Ishikawa (cell line): ENCODE data around the gene TACC2.

Experiments
- CEBPB ChIP-seq: IDR thresholded peaks from 2 replicates; pipeline ENCODE4 v1.6.1; 2012
- EGR1 ChIP-seq: IDR thresholded peaks from 2 replicates; pipeline ENCODE4 v1.6.1; 2012
- EP300 ChIP-seq: IDR thresholded peaks from 2 replicates; pipeline ENCODE4 v1.6.1; 2012; ENCODE audit warnings: borderline replicate concordance
- MAX ChIP-seq: IDR thresholded peaks from 2 replicates; pipeline ENCODE4 v1.6.1; 2012
- RAD21 ChIP-seq: IDR thresholded peaks from 2 replicates; pipeline ENCODE4 v1.6.1; 2012; ENCODE audit warnings: low read depth
- REST ChIP-seq: IDR thresholded peaks from 2 replicates; pipeline ENCODE4 v1.6.1; 2012; ENCODE audit warnings: low read depth, mild to moderate bottlenecking
- TAF1 ChIP-seq: IDR thresholded peaks from 2 replicates; pipeline ENCODE4 v1.6.1; 2012; ENCODE audit warnings: low read depth, mild to moderate bottlenecking

DNA sequence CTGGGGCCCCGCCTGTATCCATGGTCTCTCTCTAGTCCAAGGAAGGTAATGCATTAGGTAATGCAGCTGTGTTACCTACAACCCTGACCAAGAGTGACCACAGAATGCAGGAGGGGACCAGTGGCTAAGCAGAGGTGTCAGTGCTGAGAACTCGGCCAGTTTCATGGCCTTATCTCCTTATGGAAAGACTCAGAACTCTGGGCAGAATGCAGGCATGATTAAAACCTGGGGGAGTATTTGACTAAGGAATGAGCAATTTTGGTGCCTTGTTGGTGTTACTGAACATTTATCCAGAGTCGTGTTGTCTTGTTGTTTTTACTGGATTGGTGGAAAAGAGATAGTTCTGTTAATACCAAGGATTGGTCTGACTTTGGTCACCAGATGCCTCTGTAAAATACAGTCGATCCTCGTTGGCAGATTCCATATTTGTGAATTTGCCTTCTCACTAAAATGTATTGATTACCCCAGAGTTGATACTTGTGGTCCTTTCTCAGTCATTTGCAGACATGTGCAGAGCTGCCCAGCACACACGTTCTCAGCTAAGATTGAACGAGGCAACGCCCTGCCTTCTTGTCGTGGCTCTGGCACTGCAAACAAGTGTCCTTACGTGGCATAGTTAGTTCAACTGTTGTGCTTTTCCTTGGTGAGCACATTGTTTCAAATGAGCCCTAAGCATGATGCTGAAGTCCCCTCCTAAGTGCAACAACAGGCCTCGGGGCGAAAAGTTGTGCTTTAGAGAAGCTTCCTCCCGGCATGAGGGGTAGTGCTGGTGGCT, 146.5 kb downstream of the TACC2 start:
- no peak for TF ChIP-seq TAF1
- TF ChIP-seq CEBPB: no peak
- no peak for TF ChIP-seq RAD21
- TF ChIP-seq EGR1: no peak
- TF ChIP-seq REST: no peak
- no peak for TF ChIP-seq EP300
- TF ChIP-seq MAX: no peak
